Calu3 (cell line): ENCODE measurements around the gene RAD51B. TPM values are rescaled to one million over a fixed set of nuclear protein-coding genes. Genes with fewer than 3 reads are reported as not detected.
A peak's percentile ranks its signal among the peaks of the same experiment; 100 is the strongest.

Experiments used
- BruUV-seq: library from RNA; stranded (reverse); fragments of 400-500 nt; replicated peaks from 2 replicates; lab custom pipeline; 2021; lab: Mats Ljungman, UMichigan
- CTCF ChIA-PET: fragments of 300-600 bp; sonication (Branson Sonifier 250); formaldehyde crosslinking; loops from one replicate; lab custom pipeline; 2022; ENCODE audit warnings: antibody characterized with exemption; lab: Charles Lee
- DNase-seq: peaks from one replicate; pipeline ENCODE4 v3.0.0; 2022
- H3K27ac Mint-ChIP-seq: one replicate; pipeline ENCODE4 v1.8.0; 2022; ENCODE audit warnings: mixed read lengths; ENCODE audit not compliant: unreplicated experiment
- H3K27me3 Mint-ChIP-seq: one replicate; pipeline ENCODE4 v1.8.0; 2022; ENCODE audit warnings: mixed read lengths; ENCODE audit not compliant: unreplicated experiment
- H3K36me3 Mint-ChIP-seq: one replicate; pipeline ENCODE4 v1.8.0; 2022; ENCODE audit warnings: mild to moderate bottlenecking, moderate library complexity, mixed read lengths; ENCODE audit not compliant: insufficient read depth, unreplicated experiment
- H3K4me1 Mint-ChIP-seq: one replicate; pipeline ENCODE4 v1.8.0; 2022; ENCODE audit warnings: mild to moderate bottlenecking, low read depth, mixed read lengths; ENCODE audit not compliant: unreplicated experiment
- H3K4me3 Mint-ChIP-seq: one replicate; pipeline ENCODE4 v1.8.0; 2022; ENCODE audit warnings: mild to moderate bottlenecking, low read depth, moderate library complexity, mixed read lengths; ENCODE audit not compliant: unreplicated experiment
- H3K9me3 Mint-ChIP-seq: one replicate; pipeline ENCODE4 v1.8.0; 2022; ENCODE audit warnings: low read depth, mixed read lengths; ENCODE audit not compliant: unreplicated experiment
- CTCF ChIP-seq: fragments of 200-600 bp; IDR thresholded peaks from one replicate; pipeline ENCODE4 v1.8.0; 2022; ENCODE audit warnings: antibody characterized with exemption; ENCODE audit not compliant: unreplicated experiment
- intact Hi-C: fragments of 100-400 bp; cut with micrococcal nuclease; formaldehyde crosslinking; loops from one replicate; pipeline ENCODE4 v1.10.0; 2022; ENCODE audit not compliant: unreplicated experiment
- total RNA-seq: library from RNA; stranded (reverse); gene quantifications from 2 replicates; pipeline ENCODE4 v1.2.3, GENCODE V29; 2022

The RAD51B gene
- total RNA-seq, 1 experiment from 2014 or later, result 24.7 TPM

- Mint-ChIP-seq H3K27me3 (no peaks in the 10 kb centered on the region), H3K36me3 (no peaks in the 10 kb centered on the region), H3K27ac (no peak overlapping the region), H3K4me1 (peaks cover 70% of the 10 kb centered on the region), H3K9me3 (no peaks in the 10 kb centered on the region), H3K4me3 (no peak overlapping the region)
- no peak for TF ChIP-seq CTCF
- no TSS peak for BruUV-seq
- peak; percentile 51 for DNase-seq
- CTCF ChIA-PET, result interaction anchor here (0.6 kb wide), 1 partner anchor 105 kb away, joined by 3 read pairs; no protein-coding TSS in a partner anchor
- intact Hi-C loops, result no loop called here
These were observed 866.0 kb downstream of the RAD51B start for GRCh38 chr14:68685419-68686204.

GRCh38 chr14:68686205-68686465 is 866.6 kb downstream of the RAD51B start:
- Mint-ChIP-seq H3K36me3 (peaks cover 1% of the 10 kb centered on the region), H3K9me3 (no peaks in the 10 kb centered on the region), H3K4me3 (no peak overlapping the region), H3K4me1 (peaks cover 64% of the 10 kb centered on the region), H3K27ac (no peak overlapping the region), H3K27me3 (no peaks in the 10 kb centered on the region)
- CTCF ChIA-PET, result interaction anchor here (0.6 kb wide), 1 partner anchor 104 kb away, joined by 3 read pairs; no protein-coding TSS in a partner anchor
- no TSS peak for BruUV-seq
- intact Hi-C loops, result no loop called here
- no peak for DNase-seq
- no peak for TF ChIP-seq CTCF

- Mint-ChIP-seq H3K4me1 (peaks cover 59% of the 10 kb centered on the region), H3K9me3 (no peaks in the 10 kb centered on the region), H3K36me3 (peaks cover 3% of the 10 kb centered on the region), H3K27me3 (no peaks in the 10 kb centered on the region), H3K27ac (no peak overlapping the region), H3K4me3 (no peak overlapping the region)
- DNase-seq, result no peak
- BruUV-seq, result no TSS peak
- TF ChIP-seq CTCF, result no peak
- CTCF ChIA-PET, result no interaction called here
- intact Hi-C loops, result no loop called here
These were observed 867.1 kb downstream of the RAD51B start for GRCh38 chr14:68686724-68687123.

- TF ChIP-seq CTCF, result no peak
- intact Hi-C loops, result no loop called here
- DNase-seq, result peak; percentile 47
- peaks cover 51% of the 10 kb centered on the region for H3K4me1 Mint-ChIP-seq
- BruUV-seq, result no TSS peak
- peaks cover 3% of the 10 kb centered on the region for H3K36me3 Mint-ChIP-seq
- no peak overlapping the region for H3K4me3 Mint-ChIP-seq
- H3K9me3 Mint-ChIP-seq, result no peaks in the 10 kb centered on the region
- no peaks in the 10 kb centered on the region for H3K27me3 Mint-ChIP-seq
- CTCF ChIA-PET, result no interaction called here
- H3K27ac Mint-ChIP-seq, result peak overlapping the region; percentile 40
These were observed 868.2 kb downstream of the RAD51B start for GRCh38 chr14:68687746-68688145.
